HepG2 (cell line): Measurements from ENCODE around the gene DDX31. TPM values are rescaled to one million over a fixed set of nuclear protein-coding genes. Genes with fewer than 3 reads are reported as not detected.

ENCODE experiments used
- ATAC-seq: fragments of 200-7000 bp; cut with Tn5 transposase; 3 replicates; pipeline ENCODE4 v1.9.1; 2020; ENCODE audit warnings: mild to moderate bottlenecking, moderate library complexity
- BruUV-seq: library from RNA; stranded (reverse); fragments of 400-500 nt; replicated peaks from 2 replicates; lab custom pipeline; 2021; lab: Mats Ljungman, UMichigan
- CTCF ChIA-PET: fragments of 300-600 bp; formaldehyde crosslinking; extraction: SDS; loops from one replicate; lab custom pipeline; 2021; ENCODE audit warnings: low total read pairs, inconsistent platforms, low intra/inter-chr PET ratio; lab: Yijun Ruan, JAX
- POLR2A ChIA-PET: fragments of 350-600 bp; sonication (Branson Sonifier 250); formaldehyde crosslinking; loops from one replicate; lab custom pipeline; 2020; ENCODE audit warnings: antibody characterized with exemption, inconsistent platforms; lab: Yijun Ruan, JAX
- DNase-seq: peaks from one replicate; pipeline ENCODE4 v3.0.0-alpha.2; 2015; ENCODE audit warnings: low spot score
- FAIRE-seq: peaks from 3 replicates; lab custom pipeline; 2011; peaks lifted over from hg19 to GRCh38; lab: Jason Lieb, UNC
- H2AFZ ChIP-seq: one replicate; pipeline ENCODE4 v1.6.1; 2011; ENCODE audit warnings: low read length, inconsistent platforms
- H3K27ac ChIP-seq: fragments of 300-600 bp; 3 replicates; pipeline ENCODE4 v1.8.0; 2011; ENCODE audit warnings: mixed run types, mild to moderate bottlenecking, mixed read lengths, low read length, inconsistent platforms; ENCODE audit not compliant: insufficient read depth; ENCODE audit errors: extremely low read length
- H3K27me3 ChIP-seq, 2 experiments: fragments of 200-600 bp in 1 of 2; 2 replicates in 1 of 2; 3 replicates in 1 of 2; pipeline versions ENCODE4 v1.6.0 to v1.8.0; 2011; ENCODE audit warnings: low read length in 2 of 2, mild to moderate bottlenecking in 2 of 2, moderate library complexity in 2 of 2, inconsistent platforms in 1 of 2; ENCODE audit not compliant: insufficient read depth in 2 of 2, control insufficient read depth in 1 of 2
- H3K36me3 ChIP-seq, 2 experiments: fragments of 200-600 bp in 1 of 2; replicated peaks in 1 of 2; 2 replicates in 1 of 2; 3 replicates in 1 of 2; pipeline versions ENCODE4 v1.5.1 to v1.8.0; 2011; ENCODE audit warnings: low read length in 2 of 2, inconsistent platforms in 1 of 2; ENCODE audit not compliant: insufficient read depth in 2 of 2, control insufficient read depth in 1 of 2
- H3K4me1 ChIP-seq: 2 replicates; pipeline ENCODE4 v1.5.1; 2012; ENCODE audit warnings: low read length, inconsistent platforms; ENCODE audit not compliant: insufficient read depth
- H3K4me2 ChIP-seq: 2 replicates; pipeline ENCODE4 v1.6.0; 2011; ENCODE audit warnings: low read depth, low read length, inconsistent platforms
- H3K4me3 ChIP-seq, 3 experiments: fragments of 200-600 bp in 1 of 3; sonication (generic), shearing (Covaris generic) in 1 of 3; replicated peaks in 1 of 3; 2 replicates each; pipeline ENCODE4 v1.5.1; 2011 to 2016; ENCODE audit warnings: low read length in 3 of 3, inconsistent platforms in 2 of 3, low read depth in 2 of 3, mild to moderate bottlenecking in 2 of 3, control low read depth in 1 of 3, mixed read lengths in 1 of 3; ENCODE audit not compliant: insufficient read depth in 1 of 3
- H3K79me2 ChIP-seq: one replicate; pipeline ENCODE4 v1.6.1; 2011; ENCODE audit warnings: low read length, inconsistent platforms; ENCODE audit not compliant: insufficient read depth
- H3K9ac ChIP-seq: 2 replicates; pipeline ENCODE4 v1.6.0; 2011; ENCODE audit warnings: mild to moderate bottlenecking, low read depth, low read length, inconsistent platforms; ENCODE audit not compliant: insufficient read depth
- H3K9me3 ChIP-seq: 2 replicates; pipeline ENCODE4 v1.5.1; 2012; ENCODE audit warnings: mild to moderate bottlenecking, low read length
- H4K20me1 ChIP-seq: 2 replicates; pipeline ENCODE4 v1.6.0; 2011; ENCODE audit warnings: inconsistent platforms, mild to moderate bottlenecking, low read length, moderate library complexity; ENCODE audit not compliant: insufficient read depth
- CBX5 ChIP-seq: sonication (generic); formaldehyde crosslinking; IDR thresholded peaks from 2 replicates; pipeline ENCODE4 v1.4.0; 2020; ENCODE audit warnings: missing genetic modification reagents, borderline replicate concordance
- KIAA2018 ChIP-seq: sonication (generic); formaldehyde crosslinking; IDR thresholded peaks from 2 replicates; pipeline ENCODE4 v1.5.0; 2020; ENCODE audit warnings: mild to moderate bottlenecking, missing genetic modification reagents, borderline replicate concordance
- PLSCR1 ChIP-seq: sonication (generic); formaldehyde crosslinking; IDR thresholded peaks from 2 replicates; pipeline ENCODE4 v1.5.0; 2020; ENCODE audit warnings: missing genetic modification reagents, mild to moderate bottlenecking, borderline replicate concordance
- ZNF737 ChIP-seq: sonication (generic); formaldehyde crosslinking; IDR thresholded peaks from 2 replicates; pipeline ENCODE4 v1.5.0; 2020; ENCODE audit warnings: missing genetic modification reagents, mild to moderate bottlenecking, borderline replicate concordance
- WGBS: methylation state at CpG from one replicate; pipeline ENCODE4 v1.1.6; 2017; ENCODE audit warnings: low lambda C conversion rate; 5-methylcytosine and 5-hydroxymethylcytosine counted together
- in situ Hi-C: cut with HindIII; loops from 2 replicates; pipeline ENCODE4 v1.10.0; 2017; ENCODE audit warnings: low pct_unique_long_range_greater_than_20kb; ENCODE audit not compliant: extremely low pct_ligation_motif_present
- intact Hi-C: fragments of 100-400 bp; cut with micrococcal nuclease; formaldehyde crosslinking; loops from one replicate; pipeline ENCODE4 v1.10.0; 2022; ENCODE audit not compliant: unreplicated experiment
- polyA plus RNA-seq, 8 experiments: library from polyadenylated mRNA; depleted of rRNA in 3 of 8; stranded (reverse) in 7 of 8; unstranded in 1 of 8; fragments of >200 nt; fragmentation: Illumina TruSeq in 4 of 8; extraction: Trizol in 4 of 8; gene quantifications; 2 replicates each; pipeline versions ENCODE4 v1.2.1 to v1.2.3, GENCODE V29; 2011 to 2016; ENCODE audit warnings: low read depth in 4 of 8, missing spikeins in 1 of 8, mixed read lengths in 1 of 8; ENCODE audit not compliant: insufficient read depth in 1 of 8
- total RNA-seq, 5 experiments: library from RNA; depleted of rRNA; stranded (reverse); fragments of >200 nt; fragmentation: Illumina TruSeq; extraction: Trizol; gene quantifications; 2 replicates each; pipeline ENCODE4 v1.2.3, GENCODE V29; 2016; ENCODE audit warnings: low read depth in 1 of 5

DDX31 gene
- total and polyA plus RNA-seq, 2 of the 13 experiments (the other 11 are each of a cell fraction or from before 2014, with no cell fraction given): 11.4 to 16.3 TPM

- H3K9me3 ChIP-seq: no peaks in the 10 kb centered on the region
- H3K9ac ChIP-seq: no peak overlapping the region
- FAIRE-seq (no peak), DNase-seq (no peak), ATAC-seq (no peak)
- intact Hi-C loops (no loop called here), in situ Hi-C loops (no loop called here)
- TF ChIP-seq CBX5 (no peak), ZNF737 (CRISPR knock-in tag) (no peak), PLSCR1 (CRISPR knock-in tag) (no peak), KIAA2018 (CRISPR knock-in tag) (no peak)
- CTCF ChIA-PET: no interaction called here
- H3K4me2 ChIP-seq: no peak overlapping the region
- no peaks in the 10 kb centered on the region for H3K27me3 ChIP-seq
- peaks cover 11 to 53% of the 10 kb centered on the region in 2 experiments for H3K36me3 ChIP-seq
- BruUV-seq: no TSS peak
- H4K20me1 ChIP-seq: no peaks in the 10 kb centered on the region
- POLR2A ChIA-PET: no interaction called here
- H3K79me2 ChIP-seq: no peaks in the 10 kb centered on the region
- 91% methylated on average over 6 of the region's 7 CpGs for WGBS
- no peaks in the 10 kb centered on the region for H3K4me1 ChIP-seq
- H3K27ac ChIP-seq: no peak overlapping the region
- no peak overlapping the region for H2AFZ ChIP-seq
- H3K4me3 ChIP-seq: no peak overlapping the region
These were observed 13.5 kb downstream of the DDX31 start for GRCh38 chr9:132656299-132656698.
